Activated T-helper 1 cell treated with anti-CD3 and anti-CD28 coated beads, Interleukin-2, amount 50 U/mL, for 16 hours (primary cell): ENCODE measurements around the gene TIMM10.
"Not testable (repeated sequence)": the region's sequence is repeated elsewhere in the genome, so short reads cannot be mapped to it uniquely, and the experiment has no call there.

Source experiments
- DNase-seq, 2 donors: peaks; one replicate each; pipeline ENCODE4 v3.0.0-alpha.2; 2020; ENCODE audit warnings: low read depth in 1 of 2, low spot score in 1 of 2

The TIMM10 gene

GRCh38 chr11:57542582-57542981, 12.0 kb upstream of the TIMM10 start:
- no peak for DNase-seq

DNA sequence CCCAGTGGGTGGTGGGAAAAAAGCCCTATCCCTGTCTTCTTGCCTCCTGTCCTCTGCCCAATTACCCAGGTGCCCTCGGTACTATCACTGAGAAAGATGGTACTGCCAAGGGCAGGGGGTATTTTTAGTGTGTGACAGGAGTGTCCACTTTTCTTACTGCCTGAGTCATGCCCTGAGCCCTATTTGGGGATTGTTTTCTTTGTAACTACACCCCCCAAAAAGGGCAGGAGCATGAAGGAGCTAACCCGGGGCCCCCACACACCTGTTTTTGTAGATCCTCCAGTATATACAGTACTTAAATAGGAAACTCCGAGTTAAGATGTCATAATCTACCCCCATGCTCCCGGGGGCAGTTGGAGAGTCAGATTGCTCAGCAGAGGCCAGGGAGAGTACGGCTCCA, 10.6 kb upstream of the TIMM10 start:
- no peak for DNase-seq

DNA sequence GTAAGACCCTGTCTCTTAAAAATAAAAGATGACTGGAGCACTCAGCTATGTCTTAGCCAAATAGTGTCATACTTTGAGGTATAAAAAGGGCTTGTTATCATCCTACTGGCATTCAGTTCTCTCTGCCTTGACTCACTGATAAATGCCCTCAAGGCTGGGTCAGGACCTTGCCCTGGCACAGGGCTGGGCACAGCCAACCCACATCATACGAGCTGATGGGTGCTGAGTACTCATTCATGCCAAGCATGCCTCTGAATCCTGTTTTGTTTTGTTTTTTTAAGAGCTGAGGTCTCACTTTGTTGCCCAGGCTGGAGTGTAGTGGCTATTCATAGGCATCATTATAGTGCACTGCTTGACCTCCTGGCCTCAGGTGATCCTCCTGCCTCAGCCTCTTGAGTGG, 8.8 kb upstream of the TIMM10 start:
- no peak for DNase-seq

DNA sequence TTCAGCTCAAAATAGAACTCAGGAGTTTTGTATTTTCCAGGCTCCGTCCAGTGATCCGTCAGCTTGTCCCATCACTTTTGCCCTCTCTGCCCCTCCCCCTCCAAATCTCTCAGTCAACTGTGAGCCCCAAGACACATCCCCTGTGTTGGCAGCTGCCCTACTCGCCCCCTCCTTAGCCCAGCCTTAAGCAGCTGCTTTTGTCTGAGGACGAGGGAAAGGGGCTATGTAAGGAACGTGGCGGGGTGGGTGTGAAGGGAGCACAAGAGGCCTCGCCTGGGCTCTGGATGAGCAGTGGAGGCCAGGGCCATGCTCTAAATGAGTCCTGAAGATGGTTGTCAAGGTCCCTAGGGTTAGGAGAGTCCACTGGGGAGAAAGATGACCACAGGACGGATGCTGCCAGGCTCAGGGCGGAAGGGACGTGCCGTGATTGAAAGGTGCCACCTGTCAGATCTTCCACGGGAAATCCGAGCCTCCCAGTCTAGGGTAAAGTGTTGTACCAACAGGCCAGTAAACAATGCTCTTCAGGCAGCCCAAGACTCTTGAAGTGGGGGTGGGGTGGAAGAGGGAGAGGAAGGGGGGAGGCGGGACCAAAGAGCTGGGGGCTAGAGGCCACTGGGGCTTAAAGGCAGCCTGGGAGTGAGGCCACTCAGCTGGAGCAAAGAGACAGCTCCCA, 6.5 kb upstream of the TIMM10 start, which contains the start of gene SMTNL1:
TSS of gene SMTNL1 (plus strand) at position 649 of the 673 bp plus-strand sequence. CDS start 5,048 bp downstream, outside the sequence.
- no peak for DNase-seq

DNA sequence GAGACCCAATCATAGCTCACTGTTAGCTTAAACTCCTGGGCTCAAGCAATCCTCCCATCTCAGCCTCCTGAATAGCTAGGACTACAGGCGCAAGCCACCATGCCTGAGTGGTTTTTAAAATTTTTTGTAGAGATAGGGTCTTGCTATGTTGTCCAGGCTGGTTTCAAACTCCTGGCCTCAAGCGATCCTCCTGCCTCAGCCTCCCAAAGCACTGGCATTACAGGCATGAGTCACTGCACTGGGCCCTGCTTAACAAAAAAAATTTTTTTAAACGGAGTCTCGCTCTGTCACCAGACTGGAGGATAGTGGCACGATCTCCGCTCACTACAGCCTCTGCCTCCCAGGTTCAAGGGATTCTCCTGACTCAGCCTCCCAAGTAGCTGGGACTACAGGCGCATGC, 3.9 kb upstream of the TIMM10 start:
- DNase-seq, result not testable (repeated sequence)

DNA sequence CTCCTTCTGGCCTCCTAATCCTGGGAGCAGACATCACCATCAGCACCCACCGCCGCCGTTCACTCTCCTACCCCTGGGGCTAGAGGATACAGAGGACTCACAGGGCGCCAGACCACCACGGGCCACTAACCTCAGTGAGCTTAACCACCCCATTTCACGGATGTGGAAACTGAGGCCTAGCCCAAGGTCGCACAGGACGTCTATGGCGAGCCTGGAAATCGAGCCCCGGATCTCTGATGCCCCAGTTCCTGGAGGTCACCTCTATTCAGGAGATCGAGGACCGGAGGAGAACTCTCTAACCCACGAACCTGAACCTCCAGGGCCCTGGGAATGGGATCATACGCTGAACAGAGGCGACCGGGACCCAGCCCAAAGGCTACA, 349 bp downstream of the TIMM10 start:
- no peak for DNase-seq

DNA sequence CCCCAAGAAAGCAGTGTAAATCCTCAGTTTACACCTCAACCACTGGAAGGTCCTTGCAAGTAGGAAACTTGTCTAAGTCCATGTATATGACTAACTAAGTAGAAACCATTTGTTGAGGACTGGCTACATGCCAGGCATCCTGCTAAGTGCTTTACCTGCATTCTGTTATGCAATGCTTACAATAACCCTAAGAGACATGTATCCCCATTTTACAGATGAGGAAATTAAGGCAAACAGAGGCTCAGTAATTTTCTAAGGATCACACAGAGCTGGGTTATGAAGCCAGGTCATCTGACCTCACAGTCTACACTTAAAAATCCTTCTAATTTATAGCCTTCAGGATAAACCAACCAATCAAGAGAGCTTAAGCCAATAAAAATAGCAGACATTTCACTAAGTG, 1.5 kb downstream of the TIMM10 start:
- no peak for DNase-seq

DNA sequence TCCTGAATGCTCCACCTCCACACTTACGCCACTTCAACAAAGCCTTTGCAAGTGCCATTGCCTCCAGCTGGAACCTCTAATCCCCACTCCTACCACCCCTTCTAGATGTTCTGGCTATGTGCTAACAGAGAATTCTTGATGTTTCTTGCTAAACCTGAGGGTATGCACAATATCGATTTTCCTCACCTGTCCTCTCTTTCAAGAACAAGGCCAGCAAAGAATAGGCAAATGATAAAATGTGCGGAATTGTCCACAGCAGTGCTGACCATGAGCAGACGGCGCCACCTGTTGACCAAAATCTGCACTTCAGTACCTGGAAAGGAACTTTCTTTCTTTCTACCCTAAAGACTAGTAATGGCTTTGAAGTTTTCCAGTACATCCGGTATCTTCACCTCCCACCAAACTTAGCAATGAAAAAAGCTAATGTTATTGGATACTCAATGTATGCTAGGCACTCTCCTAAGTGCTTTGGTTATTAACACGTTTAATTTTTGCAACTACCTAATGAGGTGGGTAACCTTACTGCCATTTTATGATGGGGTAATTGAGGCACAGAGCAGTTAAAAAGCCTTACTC, 3.4 kb downstream of the TIMM10 start:
- DNase-seq, result peak; percentile 53 to 63

- DNase-seq, result no peak
Measured at GRCh38 chr11:57523419-57523818, 7.1 kb downstream of the TIMM10 start.

GRCh38 chr11:57521116-57521515, 9.4 kb downstream of the TIMM10 start:
- DNase-seq, result no peak

DNA sequence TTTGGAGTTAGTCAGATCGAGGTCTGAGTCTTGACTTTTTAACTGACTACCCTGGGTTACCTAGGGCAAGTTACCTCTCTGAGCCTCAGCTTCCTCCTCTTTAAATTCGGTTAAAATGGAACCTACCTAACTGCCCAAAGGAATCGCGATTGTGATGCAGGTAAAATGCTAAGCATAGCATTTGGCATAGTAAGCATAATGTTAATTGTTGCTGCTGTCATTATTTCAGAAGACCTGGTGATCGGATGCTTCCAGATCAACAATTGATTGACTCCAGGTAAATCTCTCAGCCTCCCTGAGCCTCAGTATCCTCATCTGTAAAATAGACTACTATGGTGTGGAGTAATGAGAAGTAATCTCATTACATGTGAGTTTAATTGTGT, 14.5 kb downstream of the TIMM10 start:
- no peak for DNase-seq

GRCh38 chr11:57515332-57516060, 15.1 kb downstream of the TIMM10 start, which contains the start of gene SLC43A1:
SLC43A1 (minus strand) TSS chr11:57515702; CDS start chr11:57514111, 1,591 bp downstream.
- no peak for DNase-seq

DNA sequence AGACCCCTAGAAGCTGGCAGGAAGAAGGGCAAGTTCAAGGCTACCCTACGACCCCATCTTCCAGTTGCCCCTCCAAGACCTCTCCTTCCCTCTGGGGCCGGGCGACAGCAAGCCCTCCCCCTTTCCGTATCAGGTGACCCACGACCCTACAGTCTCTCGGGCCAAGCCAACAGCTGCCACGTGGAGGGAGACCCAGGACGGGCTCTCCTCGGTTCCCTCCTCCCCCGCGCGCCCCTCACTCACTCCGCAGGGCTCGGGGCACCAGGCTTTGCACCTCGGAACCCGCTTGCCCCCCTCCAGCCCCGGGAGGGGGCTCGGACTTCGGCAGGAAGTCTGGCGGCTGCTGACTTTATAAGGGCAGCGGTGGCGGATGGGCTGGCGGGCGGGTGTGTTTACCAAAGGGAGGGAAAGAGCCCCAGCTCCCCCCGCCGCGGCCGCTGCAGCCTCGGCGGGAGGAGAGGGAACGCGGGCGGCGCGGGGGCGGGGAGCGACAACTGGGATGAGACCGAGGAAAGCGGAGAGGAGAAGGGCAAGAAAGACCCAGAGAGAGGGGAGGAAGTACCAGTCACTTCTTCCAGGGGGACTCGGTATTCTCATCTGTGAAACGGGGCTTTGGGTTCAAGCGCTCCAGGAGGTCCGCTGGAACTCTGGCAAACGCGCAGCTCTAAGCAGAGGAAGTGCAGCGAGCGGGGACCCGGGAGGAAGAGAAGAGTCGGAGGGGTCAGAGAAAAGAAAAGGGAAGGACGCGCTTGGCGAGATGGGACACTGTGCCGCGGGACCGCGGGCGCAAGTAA, 15.8 kb downstream of the TIMM10 start:
- DNase-seq, result peak; percentile 21 to 26

GRCh38 chr11:57513911-57514537, 16.5 kb downstream of the TIMM10 start:
- peak in 1 of 2 donors; percentile 3 for DNase-seq

DNA sequence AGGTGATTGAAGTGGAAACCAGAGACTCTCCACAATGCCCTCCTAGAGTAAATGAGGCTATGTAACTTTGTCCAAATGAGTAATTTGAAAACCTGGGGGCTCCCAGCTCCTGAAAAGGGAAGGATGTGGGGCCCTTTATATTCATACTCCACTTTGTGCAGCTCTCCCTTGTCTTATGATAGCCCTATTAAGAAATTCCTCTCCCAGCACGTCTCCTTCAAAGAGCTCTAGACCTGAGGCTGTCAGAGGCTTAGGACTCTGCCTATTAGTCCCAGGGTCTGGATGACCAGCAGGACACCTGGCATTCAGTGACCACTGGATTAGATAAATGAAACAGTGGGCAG, 17.1 kb downstream of the TIMM10 start:
- DNase-seq, result no peak

GRCh38 chr11:57512646-57513451, 17.7 kb downstream of the TIMM10 start:
- no peak for DNase-seq

- no peak for DNase-seq
Measured at GRCh38 chr11:57511741-57512430, 18.7 kb downstream of the TIMM10 start.

- DNase-seq, result no peak
Measured at GRCh38 chr11:57508341-57509170, 22.0 kb downstream of the TIMM10 start.

DNA sequence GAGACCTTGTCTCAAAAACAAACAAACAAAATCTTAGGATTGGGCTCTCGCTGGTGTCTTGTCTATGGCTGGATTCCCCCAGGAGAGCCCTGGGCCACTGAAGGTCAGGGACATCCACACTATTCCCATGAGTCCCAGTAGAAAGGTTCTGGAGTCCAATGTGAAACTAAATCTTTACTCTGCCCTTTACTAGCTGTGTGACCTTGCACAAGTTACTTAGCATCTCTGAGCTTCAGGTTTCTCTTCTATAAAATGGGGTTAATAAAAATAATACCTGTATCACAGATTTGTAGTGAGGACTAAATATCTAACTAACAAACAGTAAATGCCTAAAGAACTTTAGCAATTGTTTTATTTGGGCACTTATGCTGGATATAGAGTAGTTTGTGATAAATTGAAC, 24.0 kb downstream of the TIMM10 start:
- no peak for DNase-seq
